Measurements from ENCODE around the gene H3-3A. TPM values are rescaled to one million over a fixed set of nuclear protein-coding genes. Genes with fewer than 3 reads are reported as not detected.
A peak's percentile ranks its signal among the peaks of the same experiment; 100 is the strongest.

H3-3A gene
- total RNA-seq, 4 donors from 2014 or later = 224 to 510 (median 444) TPM

- Histone ChIP-seq H3K4me3 (no peak overlapping the region), H3K9me3 (no peaks in the 10 kb centered on the region), H3K27ac (peak overlapping the region; percentile 96), H3K27me3 (no peaks in the 10 kb centered on the region), H3K4me1 (peaks cover 47% of the 10 kb centered on the region), H3K36me3 (no peaks in the 10 kb centered on the region)
- 64% methylated on average over 4 of the region's 7 CpGs for WGBS
- TF ChIP-seq EP300 (IDR thresholded peaks at IDR 0.05) (no peak), CTCF (IDR thresholded peaks at IDR 0.05) (no peak), POLR2A (IDR thresholded peaks at IDR 0.05) (no peak), POLR2AphosphoS5 (IDR thresholded peaks at IDR 0.05) (no peak)
- DNase-seq (ENCODE audit: low spot score in 2 of 2) = no peak
Observed at GRCh38 chr1:226111883-226112261, 49.4 kb downstream of the H3-3A start.

GRCh38 chr1:226112626-226113025 lies 50.1 kb downstream of the H3-3A start:
- H3K4me3 ChIP-seq = no peak overlapping the region
- no peaks in the 10 kb centered on the region for H3K36me3 ChIP-seq
- TF ChIP-seq CTCF (IDR thresholded peaks at IDR 0.05) (no peak), POLR2AphosphoS5 (IDR thresholded peaks at IDR 0.05) (no peak), POLR2A (IDR thresholded peaks at IDR 0.05) (no peak), EP300 (IDR thresholded peaks at IDR 0.05) (no peak)
- no peaks in the 10 kb centered on the region for H3K27me3 ChIP-seq
- no peak for DNase-seq (ENCODE audit: low spot score in 2 of 2)
- H3K4me1 ChIP-seq = peaks cover 42% of the 10 kb centered on the region
- WGBS = 75% methylated on average over 3 of the region's 3 CpGs
- H3K27ac ChIP-seq = no peak overlapping the region
- no peaks in the 10 kb centered on the region for H3K9me3 ChIP-seq

GRCh38 chr1:226116673-226117072 lies 54.2 kb downstream of the H3-3A start:
- DNase-seq (ENCODE audit: low spot score in 2 of 2) = no peak
- H3K4me3 ChIP-seq = no peak overlapping the region
- no peaks in the 10 kb centered on the region for H3K27me3 ChIP-seq
- TF ChIP-seq CTCF (IDR thresholded peaks at IDR 0.05) = no peak
- no peak for TF ChIP-seq POLR2AphosphoS5 (IDR thresholded peaks at IDR 0.05)
- no peak for TF ChIP-seq EP300 (IDR thresholded peaks at IDR 0.05)
- no peaks in the 10 kb centered on the region for H3K9me3 ChIP-seq
- WGBS = 68% methylated on average over 3 of the region's 3 CpGs
- peaks cover 22% of the 10 kb centered on the region for H3K4me1 ChIP-seq
- no peaks in the 10 kb centered on the region for H3K36me3 ChIP-seq
- no peak overlapping the region for H3K27ac ChIP-seq

- no peak for TF ChIP-seq CTCF (IDR thresholded peaks at IDR 0.05)
- TF ChIP-seq POLR2AphosphoS5 (IDR thresholded peaks at IDR 0.05) = no peak
- no peak for TF ChIP-seq EP300 (IDR thresholded peaks at IDR 0.05)
- no peak for TF ChIP-seq POLR2A (IDR thresholded peaks at IDR 0.05)
- no peak overlapping the region for H3K4me3 ChIP-seq
- H3K9me3 ChIP-seq = no peaks in the 10 kb centered on the region
- no peaks in the 10 kb centered on the region for H3K36me3 ChIP-seq
- no peaks in the 10 kb centered on the region for H3K27me3 ChIP-seq
- DNase-seq (ENCODE audit: low spot score in 2 of 2) = no peak
- H3K4me1 ChIP-seq = peaks cover 19% of the 10 kb centered on the region
- WGBS = 86% methylated on average over 6 of the region's 6 CpGs
- no peak overlapping the region for H3K27ac ChIP-seq
Observed at GRCh38 chr1:226117330-226117729, 54.8 kb downstream of the H3-3A start.

- WGBS = 83% methylated on average over 4 of the region's 4 CpGs
- no peak for DNase-seq (ENCODE audit: low spot score in 2 of 2)
- Histone ChIP-seq H3K27ac (no peak overlapping the region), H3K9me3 (no peaks in the 10 kb centered on the region), H3K27me3 (no peaks in the 10 kb centered on the region), H3K36me3 (no peaks in the 10 kb centered on the region), H3K4me3 (no peak overlapping the region), H3K4me1 (peaks cover 27% of the 10 kb centered on the region)
- no peak for TF ChIP-seq POLR2AphosphoS5 (IDR thresholded peaks at IDR 0.05)
- TF ChIP-seq CTCF (IDR thresholded peaks at IDR 0.05) = no peak
- TF ChIP-seq EP300 (IDR thresholded peaks at IDR 0.05) = no peak
- TF ChIP-seq POLR2A (IDR thresholded peaks at IDR 0.05) = no peak
Observed at GRCh38 chr1:226118357-226118756, 55.8 kb downstream of the H3-3A start.

Measured in suprapubic skin (tissue), 4 donors.